ENCODE measurements around the gene RPS16. TPM values are rescaled to one million over a fixed set of nuclear protein-coding genes. Genes with fewer than 3 reads are reported as not detected.

The RPS16 gene
- total and polyA plus RNA-seq, 12 donors, result 229 to 2,033 (median 1,202) TPM

DNA sequence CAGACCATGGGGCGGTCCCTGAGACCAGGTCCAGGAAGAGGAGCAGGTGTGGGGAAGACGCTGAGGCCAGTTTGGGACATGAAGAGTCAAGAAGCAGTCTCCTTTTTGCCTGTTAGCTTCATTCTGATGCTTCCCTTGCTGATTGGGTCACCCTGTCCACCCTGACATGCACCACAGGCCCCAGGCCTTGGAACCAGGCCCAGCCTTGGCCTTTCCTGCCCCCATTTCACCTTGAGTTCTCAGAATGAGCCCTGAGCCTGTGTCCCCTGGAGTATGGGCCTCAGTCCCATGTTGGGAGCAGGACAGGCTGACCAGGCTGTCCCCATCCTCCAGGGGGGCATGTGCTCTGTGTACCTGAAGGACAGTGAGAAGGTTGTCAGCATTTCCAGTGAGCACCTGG, 40.0 kb upstream of the RPS16 start:
- peaks cover 0 to 60% of the 10 kb centered on the region in 2 donors for H3K36me3 ChIP-seq (replicated peaks in 1 of 2)
- no peak overlapping the region for H3K27ac ChIP-seq
- peaks cover 0 to 7% of the 10 kb centered on the region in 2 donors for H3K4me1 ChIP-seq (replicated peaks in 1 of 2)
- TF ChIP-seq, protein P1, sequence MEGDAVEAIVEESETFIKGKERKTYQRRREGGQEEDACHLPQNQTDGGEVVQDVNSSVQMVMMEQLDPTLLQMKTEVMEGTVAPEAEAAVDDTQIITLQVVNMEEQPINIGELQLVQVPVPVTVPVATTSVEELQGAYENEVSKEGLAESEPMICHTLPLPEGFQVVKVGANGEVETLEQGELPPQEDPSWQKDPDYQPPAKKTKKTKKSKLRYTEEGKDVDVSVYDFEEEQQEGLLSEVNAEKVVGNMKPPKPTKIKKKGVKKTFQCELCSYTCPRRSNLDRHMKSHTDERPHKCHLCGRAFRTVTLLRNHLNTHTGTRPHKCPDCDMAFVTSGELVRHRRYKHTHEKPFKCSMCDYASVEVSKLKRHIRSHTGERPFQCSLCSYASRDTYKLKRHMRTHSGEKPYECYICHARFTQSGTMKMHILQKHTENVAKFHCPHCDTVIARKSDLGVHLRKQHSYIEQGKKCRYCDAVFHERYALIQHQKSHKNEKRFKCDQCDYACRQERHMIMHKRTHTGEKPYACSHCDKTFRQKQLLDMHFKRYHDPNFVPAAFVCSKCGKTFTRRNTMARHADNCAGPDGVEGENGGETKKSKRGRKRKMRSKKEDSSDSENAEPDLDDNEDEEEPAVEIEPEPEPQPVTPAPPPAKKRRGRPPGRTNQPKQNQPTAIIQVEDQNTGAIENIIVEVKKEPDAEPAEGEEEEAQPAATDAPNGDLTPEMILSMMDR (IDR thresholded peaks at IDR 0.05), result no peak
- no peak for TF ChIP-seq POLR2A (IDR thresholded peaks at IDR 0.05)
- no peaks in the 10 kb centered on the region for H3K27me3 ChIP-seq
- 96 to 100% (median 98%) methylated on average over 1 to 2 of the region's 2 CpGs for WGBS, 4 donors
- intact Hi-C loops (cut with DNase I), result loop anchor here in 1 of 2 donors (10.0 kb wide), 1 partner anchor 59 kb away; the partner anchor contains the start of gene EID2B
- DNase-seq, result no peak
- no peaks in the 10 kb centered on the region for H3K9me3 ChIP-seq (replicated peaks in 1 of 3)
- H3K4me3 ChIP-seq, result no peak overlapping the region

DNA sequence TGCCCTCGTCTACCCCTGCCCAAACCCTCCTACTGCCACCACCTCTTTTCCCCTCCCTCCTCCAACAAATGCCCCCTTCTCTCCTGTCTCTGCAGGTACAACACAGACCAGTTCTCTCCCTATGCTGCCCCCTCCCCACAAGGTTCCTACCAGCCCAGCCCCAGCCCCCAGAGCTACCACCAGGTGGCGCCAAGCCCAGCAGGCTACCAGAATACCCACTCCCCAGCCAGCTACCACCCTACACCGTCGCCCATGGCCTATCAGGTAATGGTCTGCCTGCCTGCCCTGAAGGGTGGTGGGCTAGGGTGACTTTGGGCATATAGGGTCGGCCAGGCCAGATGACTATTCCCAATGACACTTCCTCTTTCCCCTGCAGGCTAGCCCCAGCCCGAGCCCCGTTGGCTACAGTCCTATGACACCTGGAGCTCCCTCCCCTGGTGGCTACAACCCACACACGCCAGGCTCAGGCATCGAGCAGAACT, 38.4 kb upstream of the RPS16 start:
- peak; percentile 40 to 76 (median 59) for DNase-seq
- 43 to 56% (median 49%) methylated on average over 4 to 9 of the region's 9 CpGs for WGBS, 4 donors
- H3K9me3 ChIP-seq (replicated peaks in 1 of 3), result no peaks in the 10 kb centered on the region

DNA sequence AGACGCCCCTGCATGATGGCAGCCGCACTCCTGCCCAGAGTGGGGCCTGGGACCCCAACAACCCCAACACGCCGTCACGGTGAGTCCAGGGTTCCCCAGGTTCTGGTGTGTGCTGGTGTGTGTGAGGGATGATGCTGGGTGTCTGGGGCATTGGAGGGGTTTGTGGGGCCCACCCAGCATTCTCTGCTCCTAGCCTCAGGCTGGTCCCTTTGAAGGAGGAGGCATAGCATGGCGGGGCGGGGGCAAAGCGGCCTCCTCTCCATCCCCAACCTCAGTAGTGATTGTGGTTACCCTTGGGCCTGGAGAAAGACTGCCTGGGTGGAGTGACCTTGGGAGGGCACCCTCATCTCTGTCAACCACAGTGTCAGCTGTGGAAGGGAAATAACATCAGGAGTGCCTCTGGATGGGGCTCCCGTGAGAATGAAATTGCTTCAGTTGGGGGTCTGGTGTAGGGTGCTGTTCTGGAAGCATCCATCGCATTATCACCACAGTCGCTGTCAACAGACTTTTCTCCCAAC, 37.8 kb upstream of the RPS16 start:
- H3K4me3 ChIP-seq, result no peak overlapping the region
- no peaks in the 10 kb centered on the region for H3K9me3 ChIP-seq (replicated peaks in 1 of 3)
- TF ChIP-seq POLR2A (IDR thresholded peaks at IDR 0.05), result no peak
- no peaks in the 10 kb centered on the region for H3K4me1 ChIP-seq (replicated peaks in 1 of 2)
- H3K27ac ChIP-seq, result no peak overlapping the region
- H3K36me3 ChIP-seq (replicated peaks in 1 of 2), result peaks cover 0 to 82% of the 10 kb centered on the region in 2 donors
- 80 to 86% (median 83%) methylated on average over 7 to 11 of the region's 11 CpGs for WGBS, 4 donors
- no peak for DNase-seq
- no peaks in the 10 kb centered on the region for H3K27me3 ChIP-seq
- intact Hi-C loops (cut with DNase I), result loop anchor here (5.0 to 10.0 kb wide), 2 partner anchors 59 to 61 kb away; partner anchors contain the start of gene EID2B (in 2 of the 2)

More for the DNA sequence above, 38.4 kb upstream of the RPS16 start:
- intact Hi-C loops (cut with DNase I), result loop anchor here (5.0 to 10.0 kb wide), 2 partner anchors 58 to 61 kb away; partner anchors contain the start of gene EID2B (in 2 of the 2)
- Histone ChIP-seq H3K36me3 (replicated peaks in 1 of 2) (peaks cover 0 to 76% of the 10 kb centered on the region in 2 donors), H3K27ac (no peak overlapping the region), H3K4me3 (no peak overlapping the region), H3K4me1 (replicated peaks in 1 of 2) (no peaks in the 10 kb centered on the region), H3K27me3 (no peaks in the 10 kb centered on the region)
- TF ChIP-seq POLR2A (IDR thresholded peaks at IDR 0.05), result no peak
- TF ChIP-seq, protein P1 (IDR thresholded peaks at IDR 0.05), result peak; percentile 57 to 82 (median 66)

DNA sequence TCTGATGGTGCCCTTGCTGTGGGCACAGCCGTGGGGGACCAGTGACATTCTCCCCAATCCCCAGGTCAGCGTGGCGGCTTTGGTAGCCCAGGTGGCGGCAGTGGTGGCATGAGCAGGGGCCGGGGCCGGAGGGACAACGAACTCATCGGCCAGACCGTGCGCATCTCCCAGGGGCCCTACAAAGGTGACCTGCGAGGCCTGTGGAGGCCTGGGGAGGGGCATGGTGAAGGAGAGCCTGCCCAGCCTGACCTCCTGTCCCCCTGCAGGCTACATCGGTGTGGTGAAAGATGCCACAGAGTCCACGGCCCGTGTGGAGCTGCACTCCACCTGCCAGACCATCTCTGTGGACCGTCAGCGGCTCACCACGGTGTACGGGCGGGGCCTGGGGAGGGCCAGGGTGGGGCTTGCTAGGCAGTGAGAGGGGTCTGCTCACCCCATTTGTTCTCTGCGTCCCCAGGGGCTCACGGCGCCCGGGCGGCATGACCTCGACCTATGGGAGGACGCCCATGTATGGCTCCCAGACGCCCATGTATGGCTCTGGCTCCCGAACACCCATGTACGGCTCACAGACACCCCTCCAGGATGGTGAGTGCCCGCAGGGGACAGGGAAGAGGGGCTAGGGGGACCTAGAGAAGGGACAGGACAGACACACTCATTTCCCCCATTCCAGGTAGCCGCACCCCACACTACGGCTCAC, 37.1 kb upstream of the RPS16 start:
- WGBS, 4 donors, result 87 to 91% (median 87%) methylated on average over 14 to 32 of the region's 32 CpGs
- H3K9me3 ChIP-seq (replicated peaks in 1 of 3), result no peaks in the 10 kb centered on the region
- H3K27me3 ChIP-seq, result no peaks in the 10 kb centered on the region
- H3K36me3 ChIP-seq (replicated peaks in 1 of 2), result peaks cover 0 to 88% of the 10 kb centered on the region in 2 donors
- no peak overlapping the region for H3K27ac ChIP-seq
- intact Hi-C loops (cut with DNase I), result loop anchor here (5.0 to 10.0 kb wide), 2 partner anchors 59 to 62 kb away; partner anchors contain the start of gene EID2B (in 2 of the 2)
- TF ChIP-seq, protein P1 (IDR thresholded peaks at IDR 0.05), result no peak
- TF ChIP-seq POLR2A (IDR thresholded peaks at IDR 0.05), result no peak
- DNase-seq, result no peak
- H3K4me1 ChIP-seq (replicated peaks in 1 of 2), result no peaks in the 10 kb centered on the region
- no peak overlapping the region for H3K4me3 ChIP-seq
